ENCODE data around the gene XXYLT1. TPM values are rescaled to one million over a fixed set of nuclear protein-coding genes. Genes with fewer than 3 reads are reported as not detected.

XXYLT1 gene
- total and polyA plus RNA-seq, 2 of the 4 experiments (the other 2 are of a cell fraction), result 14.7 to 18.1 TPM

GRCh38 chr3:195266428-195266827 lies 4.5 kb downstream of the XXYLT1 start:
- no TSS peak for BruUV-seq (replicated peaks)
- Histone ChIP-seq H3K18ac (ENCODE audit: low read depth, low read length) (no peak overlapping the region), H2BK20ac (ENCODE audit: low read depth, low read length) (no peak overlapping the region), H2AK9ac (replicated peaks; ENCODE audit: low read depth, low read length, poor library complexity) (no peak overlapping the region), H3K4me2 (ENCODE audit: low read depth, low read length) (no peak overlapping the region), H3K23ac (ENCODE audit: low read depth, low read length) (no peak overlapping the region), H4K20me1 (ENCODE audit: insufficient read depth, low read length) (peaks cover 16% of the 10 kb centered on the region), H2AK5ac (ENCODE audit: low read depth, low read length) (no peak overlapping the region), H3K14ac (replicated peaks; ENCODE audit: low read depth, low read length) (no peak overlapping the region), H3K27me3 (ENCODE audit: control insufficient read depth, insufficient read depth, low read length) (no peaks in the 10 kb centered on the region), H3K27ac (ENCODE audit: insufficient read depth, low read length) (no peak overlapping the region), H3K79me1 (ENCODE audit: low read depth in 1 of 2, low read length in 2 of 2) (peaks cover 28 to 68% of the 10 kb centered on the region in 2 experiments), H2BK5ac (ENCODE audit: low read depth, low read length, poor library complexity, severe bottlenecking) (no peak overlapping the region), H2AFZ (replicated peaks; ENCODE audit: low read length, poor library complexity) (no peak overlapping the region), H3K9ac (ENCODE audit: low read depth, low read length) (no peak overlapping the region), H3K4ac (ENCODE audit: low read depth, low read length) (no peak overlapping the region), H4K8ac (ENCODE audit: low read depth in 2 of 2, low read length in 2 of 2) (no peak overlapping the region), H4K91ac (ENCODE audit: insufficient read depth, low read depth, low read length) (no peak overlapping the region), H3K9me3 (ENCODE audit: control insufficient read depth, insufficient read depth, low read length) (no peaks in the 10 kb centered on the region), H2BK120ac (ENCODE audit: low read depth, low read length) (no peak overlapping the region), H3K4me1 (ENCODE audit: control insufficient read depth, insufficient read depth, low read length) (peaks cover 7% of the 10 kb centered on the region), H3K4me3 (ENCODE audit: insufficient read depth, low read depth, low read length) (no peak overlapping the region), H4K5ac (ENCODE audit: low read depth, low read length) (no peak overlapping the region), H3K56ac (ENCODE audit: extremely low read depth, insufficient read depth, low read length) (no peak overlapping the region), H3K36me3 (ENCODE audit: control insufficient read depth, insufficient read depth, low read length) (peaks cover 3% of the 10 kb centered on the region; the same call in 1 of the 2 replicates), H3K9me1 (ENCODE audit: insufficient read depth, low read length) (peaks cover 18% of the 10 kb centered on the region; the same call in 1 of the 2 replicates), H2BK15ac (ENCODE audit: low read depth, low read length) (no peak overlapping the region)
- ATAC-seq (ENCODE audit: low read depth) (no peak), DNase-seq (no peak)
- intact Hi-C loops (cut with micrococcal nuclease), result no loop called here
- dilution Hi-C loops (cut with HindIII; ENCODE audit: low sequenced_read_pairs, unreplicated experiment), result no loop called here
- in situ Hi-C loops (cut with MboI; ENCODE audit: low sequenced_read_pairs), result loop anchor here (5.0 kb wide), 1 partner anchor 589 kb away; no protein-coding TSS in a partner anchor
- ChIA-PET CTCF (interaction anchor here (0.7 kb wide), 1 partner anchor 391 kb away, joined by 3 read pairs; no protein-coding TSS in a partner anchor), POLR2A (ENCODE audit: unreplicated experiment) (no interaction called here)
- WGBS, 2 experiments (ENCODE audit: extremely low coverage in 2 of 2, insufficient read length in 1 of 2), result no CpG with 5 or more reads among the region's 5 CpGs
- TF ChIP-seq BHLHE40 (IDR thresholded peaks at IDR 0.05; ENCODE audit: low read depth, low read length) (no peak), RCOR1 (IDR thresholded peaks at IDR 0.05; ENCODE audit: insufficient replicate concordance, low read length) (no peak), MAFK (IDR thresholded peaks at IDR 0.05; ENCODE audit: low read depth, low read length) (no peak), ELK1 (IDR thresholded peaks at IDR 0.05; ENCODE audit: borderline replicate concordance, low read depth, low read length) (no peak), RAD21 (IDR thresholded peaks at IDR 0.05; ENCODE audit: low read length) (no peak), MXI1 (IDR thresholded peaks at IDR 0.05; ENCODE audit: borderline replicate concordance, low read depth, low read length) (no peak), RFX5 (IDR thresholded peaks at IDR 0.05; ENCODE audit: low read depth, low read length) (no peak), CHD1 (IDR thresholded peaks at IDR 0.05; ENCODE audit: low read depth, low read length) (no peak), USF2 (IDR thresholded peaks at IDR 0.05; ENCODE audit: low read depth, low read length) (no peak), SMC3 (IDR thresholded peaks at IDR 0.05; ENCODE audit: low read depth, low read length) (no peak), CTCF (conservative IDR thresholded peaks at IDR 0.05; ENCODE audit: low read depth, low read length) (no peak), NFE2L2 (IDR thresholded peaks at IDR 0.05; ENCODE audit: low read depth, low read length) (no peak), MAZ (IDR thresholded peaks at IDR 0.05; ENCODE audit: borderline replicate concordance, low read depth, low read length) (no peak), POLR2A (IDR thresholded peaks at IDR 0.05; ENCODE audit: low read depth, low read length) (no peak), FOS (IDR thresholded peaks at IDR 0.05; ENCODE audit: low read depth, low read length) (no peak), CEBPB (IDR thresholded peaks at IDR 0.05; ENCODE audit: low read depth, low read length) (no peak)

Measured in IMR-90 (cell line).